HEK293T (cell line): ENCODE data around the gene MMP7.
"Not testable (repeated sequence)": the region's sequence is repeated elsewhere in the genome, so short reads cannot be mapped to it uniquely, and the experiment has no call there.

Experiments
- ARNT ChIP-seq: fragments of 450-650 bp; IDR thresholded peaks from 2 replicates; pipeline ENCODE4 v1.6.1; 2017; ENCODE audit warnings: mild to moderate bottlenecking
- BHLHE40 ChIP-seq: fragments of 450-650 bp; IDR thresholded peaks from 2 replicates; pipeline ENCODE4 v1.6.1; 2016; ENCODE audit warnings: mild to moderate bottlenecking, moderate library complexity, borderline replicate concordance
- FOXA1 ChIP-seq: fragments of 450-650 bp; IDR thresholded peaks from 2 replicates; pipeline ENCODE4 v1.6.1; 2016; ENCODE audit warnings: mild to moderate bottlenecking
- FOXM1 ChIP-seq: fragments of 450-650 bp; IDR thresholded peaks from 2 replicates; pipeline ENCODE4 v1.6.1; 2017; ENCODE audit warnings: mild to moderate bottlenecking, borderline replicate concordance
- L3MBTL2 ChIP-seq: fragments of 450-650 bp; conservative IDR thresholded peaks from 2 replicates; pipeline ENCODE4 v1.6.1; 2016; ENCODE audit warnings: mild to moderate bottlenecking
- LEF1 ChIP-seq: fragments of 450-650 bp; IDR thresholded peaks from 2 replicates; pipeline ENCODE4 v1.6.1; 2017; ENCODE audit warnings: mild to moderate bottlenecking, borderline replicate concordance
- NFRKB ChIP-seq: fragments of 450-650 bp; IDR thresholded peaks from 2 replicates; pipeline ENCODE4 v1.6.1; 2016; ENCODE audit warnings: mild to moderate bottlenecking, moderate library complexity
- SP1 ChIP-seq: fragments of 450-650 bp; IDR thresholded peaks from 2 replicates; pipeline ENCODE4 v1.6.1; 2017
- SUZ12 ChIP-seq: fragments of 450-650 bp; IDR thresholded peaks from 2 replicates; pipeline ENCODE4 v1.6.1; 2016; ENCODE audit warnings: mild to moderate bottlenecking
- TARDBP ChIP-seq: fragments of 450-650 bp; IDR thresholded peaks from 2 replicates; pipeline ENCODE4 v1.6.1; 2016
- ZNF384 ChIP-seq: fragments of 450-650 bp; IDR thresholded peaks from 2 replicates; pipeline ENCODE4 v1.6.1; 2016
- TF ChIP-seq, protein P1 (sequence below): fragments of 450-650 bp; IDR thresholded peaks from 2 replicates; pipeline ENCODE4 v1.6.1; 2016

DNA sequence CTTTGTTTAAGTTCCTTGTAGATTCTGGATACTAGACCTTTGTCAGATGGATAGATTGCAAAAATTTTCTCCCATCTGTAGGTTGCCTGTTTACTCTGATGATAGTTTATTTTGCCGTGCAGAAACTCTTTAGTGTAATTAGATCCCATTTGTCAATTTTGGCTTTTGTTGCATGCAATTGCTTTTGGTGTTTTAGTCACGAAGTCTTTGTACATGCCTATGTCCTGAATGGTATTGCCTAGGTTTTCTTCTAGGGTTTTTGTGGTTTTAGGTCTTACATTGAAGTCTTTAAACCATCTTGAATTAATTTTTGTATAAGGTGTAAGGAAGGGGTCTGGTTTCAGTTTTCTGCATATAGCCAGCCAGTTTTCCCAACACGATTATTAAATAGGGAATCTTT, 27.7 kb downstream of the MMP7 start:
- not testable (repeated sequence) for TF ChIP-seq SUZ12, FOXM1, SP1, BHLHE40, FOXA1, NFRKB, ARNT, L3MBTL2, ZNF384, TARDBP, LEF1
- TF ChIP-seq, protein P1, sequence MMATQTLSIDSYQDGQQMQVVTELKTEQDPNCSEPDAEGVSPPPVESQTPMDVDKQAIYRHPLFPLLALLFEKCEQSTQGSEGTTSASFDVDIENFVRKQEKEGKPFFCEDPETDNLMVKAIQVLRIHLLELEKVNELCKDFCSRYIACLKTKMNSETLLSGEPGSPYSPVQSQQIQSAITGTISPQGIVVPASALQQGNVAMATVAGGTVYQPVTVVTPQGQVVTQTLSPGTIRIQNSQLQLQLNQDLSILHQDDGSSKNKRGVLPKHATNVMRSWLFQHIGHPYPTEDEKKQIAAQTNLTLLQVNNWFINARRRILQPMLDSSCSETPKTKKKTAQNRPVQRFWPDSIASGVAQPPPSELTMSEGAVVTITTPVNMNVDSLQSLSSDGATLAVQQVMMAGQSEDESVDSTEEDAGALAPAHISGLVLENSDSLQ, result not testable (repeated sequence)
